SH-SY5Y (cell line): ENCODE results near the gene HLA-DOB.

ENCODE experiments used
- GATA2 ChIP-seq: IDR thresholded peaks from 2 replicates; pipeline ENCODE4 v1.6.1; 2011; ENCODE audit warnings: mild to moderate bottlenecking, low read depth, low read length
- GATA3 ChIP-seq: IDR thresholded peaks from 2 replicates; pipeline ENCODE4 v1.6.1; 2011; ENCODE audit warnings: low read depth, mild to moderate bottlenecking, low read length, moderate library complexity

HLA-DOB gene

DNA sequence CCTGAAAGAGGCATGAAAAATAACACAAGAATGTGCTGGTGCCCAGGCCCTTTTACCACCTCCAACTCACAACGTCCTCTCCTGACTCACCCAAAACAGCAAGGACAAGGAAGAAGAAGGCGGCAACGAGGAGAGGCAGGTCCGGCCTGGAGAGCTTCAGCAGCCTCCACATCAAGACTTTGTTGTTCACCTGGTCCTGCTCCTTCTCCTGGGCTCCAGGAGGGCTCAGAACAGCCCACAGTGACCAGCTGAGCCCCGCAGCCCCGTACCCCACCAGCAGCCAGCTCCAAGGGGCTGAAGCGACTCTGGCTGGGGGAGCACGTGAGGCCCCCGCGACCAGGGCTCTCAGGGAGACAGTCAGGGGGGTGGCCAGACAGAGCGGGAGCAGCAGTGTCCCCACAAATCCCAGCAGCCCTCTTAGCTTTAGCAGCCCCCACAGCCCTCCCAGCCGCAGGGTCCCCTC lies 20.9 kb upstream of the HLA-DOB start:
- TF ChIP-seq GATA2 = no peak

GRCh38 chr6:32836873-32837272 lies 20.1 kb upstream of the HLA-DOB start:
- TF ChIP-seq GATA2 = no peak
- no peak for TF ChIP-seq GATA3

GRCh38 chr6:32835167-32835893 lies 18.5 kb upstream of the HLA-DOB start:
- TF ChIP-seq GATA2 (no peak), GATA3 (no peak)

- peak; percentile 60; the same call in 1 of the 2 replicates for TF ChIP-seq GATA2
- TF ChIP-seq GATA3 = peak; percentile 50; the same call in 1 of the 2 replicates
These were observed 16.9 kb upstream of the HLA-DOB start for GRCh38 chr6:32833664-32834063.

DNA sequence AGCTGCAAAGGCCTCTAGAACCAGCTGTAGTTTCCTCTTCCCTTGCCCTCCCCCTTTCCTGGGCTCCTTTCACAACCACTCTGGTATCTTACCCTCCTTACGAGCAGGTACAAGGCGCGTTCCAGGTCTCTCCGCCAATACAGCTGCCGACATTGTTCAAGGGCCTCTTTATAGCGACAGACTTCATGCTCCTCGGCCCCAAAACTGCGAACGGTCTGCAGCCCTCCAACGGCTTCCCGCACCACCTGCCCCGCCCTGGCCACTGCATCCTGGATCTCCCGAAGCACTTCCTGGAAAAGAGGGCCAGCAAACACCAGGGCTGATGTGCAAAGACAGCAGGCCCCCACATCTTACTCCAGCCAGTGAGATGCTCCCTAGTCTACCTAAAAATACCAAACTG lies 15.7 kb upstream of the HLA-DOB start:
- TF ChIP-seq GATA3 = no peak
- no peak for TF ChIP-seq GATA2

DNA sequence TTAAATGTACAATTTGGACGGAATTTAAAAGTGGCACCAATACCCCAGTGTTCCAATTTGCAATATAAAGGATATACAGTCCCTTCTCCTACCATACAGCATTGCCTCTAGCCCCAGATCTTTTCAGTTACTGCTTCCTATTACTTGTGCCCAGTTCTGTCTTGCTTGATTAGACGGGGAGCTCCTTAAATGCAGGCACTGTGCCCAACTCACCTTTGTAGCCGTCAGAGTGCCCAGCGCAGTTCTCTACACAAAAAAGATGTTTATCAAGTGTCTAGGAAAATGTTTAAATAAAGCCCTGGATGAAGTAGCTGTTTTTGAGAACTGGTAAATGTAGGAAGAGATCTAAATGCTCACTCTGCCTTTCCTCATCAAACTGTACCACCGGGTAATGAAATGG lies 14.1 kb upstream of the HLA-DOB start:
- TF ChIP-seq GATA3 = no peak
- TF ChIP-seq GATA2 = no peak

GRCh38 chr6:32830017-32830416 lies 13.2 kb upstream of the HLA-DOB start:
- TF ChIP-seq GATA2 (no peak), GATA3 (no peak)

DNA sequence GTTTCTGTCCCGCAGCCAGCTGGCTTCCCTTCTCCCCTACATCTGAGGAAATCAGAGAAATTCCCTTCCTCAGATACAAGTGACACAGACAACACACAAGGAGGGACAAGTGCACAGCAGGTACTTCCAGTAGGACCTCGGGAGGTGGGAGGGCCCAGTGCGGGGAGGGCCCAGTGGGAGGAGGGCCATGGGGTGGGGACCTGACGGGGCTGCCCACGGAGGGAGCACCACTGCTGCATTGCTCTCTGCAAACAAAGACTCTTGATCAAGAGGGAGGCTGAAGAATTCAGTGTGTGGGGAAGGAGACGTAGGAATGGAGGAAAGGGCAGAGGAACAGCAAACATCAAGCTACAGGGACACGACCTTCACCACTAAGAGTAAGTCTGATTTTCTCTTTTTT lies 12.7 kb upstream of the HLA-DOB start:
- no peak for TF ChIP-seq GATA3
- no peak for TF ChIP-seq GATA2

DNA sequence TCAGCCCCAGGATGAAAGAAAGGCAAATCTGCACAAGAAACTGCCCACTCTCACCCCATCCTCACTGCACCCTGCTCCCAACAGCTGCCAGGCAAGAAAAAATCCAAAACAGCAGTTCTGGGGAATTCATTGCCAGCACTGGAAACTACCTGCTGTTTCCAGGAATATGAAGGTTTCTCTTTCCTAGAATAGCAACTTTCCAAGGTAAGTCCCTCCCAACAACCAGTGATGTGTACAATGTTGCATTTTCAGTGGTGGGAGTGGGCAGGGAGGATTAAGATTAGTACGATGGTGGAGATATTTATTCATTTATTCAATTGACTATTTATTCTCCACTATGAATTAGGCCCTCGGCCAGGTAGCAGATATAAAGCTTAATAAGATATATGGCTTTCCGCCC lies 10.2 kb upstream of the HLA-DOB start:
- TF ChIP-seq GATA3 = no peak
- no peak for TF ChIP-seq GATA2

- no peak for TF ChIP-seq GATA2
- TF ChIP-seq GATA3 = no peak
These were observed 9.2 kb upstream of the HLA-DOB start for GRCh38 chr6:32825966-32826365.

- TF ChIP-seq GATA3 (no peak), GATA2 (no peak)
These were observed 2.9 kb upstream of the HLA-DOB start for GRCh38 chr6:32819729-32820128.

DNA sequence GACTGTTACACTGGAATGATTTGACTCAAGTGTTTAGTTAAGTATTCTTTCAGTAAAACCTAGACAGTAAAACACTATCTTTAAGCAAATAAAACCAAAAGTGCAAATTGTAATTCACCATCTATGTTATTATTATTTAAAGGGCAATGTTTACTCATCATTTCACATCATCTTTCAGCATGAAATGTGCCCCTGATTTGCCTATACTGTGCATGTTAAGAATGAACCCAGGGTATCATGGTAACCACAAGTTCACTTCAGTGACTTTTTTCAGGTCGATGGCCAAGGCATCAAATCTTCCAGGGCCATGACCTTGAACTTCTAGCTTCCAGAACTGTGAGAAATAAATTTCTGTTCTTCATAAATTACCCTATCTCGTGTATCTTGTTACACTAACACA lies 2.1 kb upstream of the HLA-DOB start:
- TF ChIP-seq GATA3 = no peak
- TF ChIP-seq GATA2 = no peak

- TF ChIP-seq GATA3 (no peak), GATA2 (no peak)
These were observed 806 bp downstream of the HLA-DOB start for GRCh38 chr6:32815996-32816395.

GRCh38 chr6:32815115-32815514 lies 1.7 kb downstream of the HLA-DOB start:
- TF ChIP-seq GATA3 (no peak), GATA2 (no peak)

GRCh38 chr6:32814145-32814544 lies 2.7 kb downstream of the HLA-DOB start:
- TF ChIP-seq GATA2 = no peak
- no peak for TF ChIP-seq GATA3

DNA sequence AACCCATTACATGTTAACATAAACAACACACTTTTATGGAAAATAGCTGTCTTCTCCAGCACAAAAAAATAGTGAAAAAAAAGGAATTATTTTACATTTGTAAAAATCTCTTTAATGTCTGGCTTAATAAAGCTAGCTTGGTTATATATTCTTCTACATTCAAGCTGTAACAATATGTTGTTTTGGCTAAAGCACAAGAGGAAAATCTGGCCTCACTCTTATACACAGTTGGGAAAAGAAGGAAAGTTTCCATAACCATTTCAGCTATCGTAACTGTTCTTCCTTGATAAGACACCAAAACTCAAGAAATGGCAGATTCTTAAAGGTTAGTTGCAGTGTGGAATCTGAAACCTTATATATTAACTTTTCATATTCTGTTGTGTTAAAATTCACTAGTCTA lies 7.6 kb downstream of the HLA-DOB start:
- no peak for TF ChIP-seq GATA2
